Lung microvascular endothelial cell (primary cell): Measurements from ENCODE around the gene TDRD1. TPM values are rescaled to one million over a fixed set of nuclear protein-coding genes. Genes with fewer than 3 reads are reported as not detected.

Experiments used
- DNase-seq, 2 donors: peaks; one replicate each; pipeline versions ENCODE4 v3.0.0 to v3.0.0-alpha.2; 2010; ENCODE audit warnings: low read depth in 2 of 2
- total RNA-seq: library from RNA; depleted of rRNA; stranded (reverse); fragments of >200 nt; gene quantifications from 2 replicates; pipeline ENCODE4 v1.2.1, GENCODE V29; 2014

Gene TDRD1
- total RNA-seq, 1 donor from 2014 or later, result not detected

- no peak for DNase-seq
Measured at GRCh38 chr10:114234132-114234531, 55.0 kb downstream of the TDRD1 start.

DNA sequence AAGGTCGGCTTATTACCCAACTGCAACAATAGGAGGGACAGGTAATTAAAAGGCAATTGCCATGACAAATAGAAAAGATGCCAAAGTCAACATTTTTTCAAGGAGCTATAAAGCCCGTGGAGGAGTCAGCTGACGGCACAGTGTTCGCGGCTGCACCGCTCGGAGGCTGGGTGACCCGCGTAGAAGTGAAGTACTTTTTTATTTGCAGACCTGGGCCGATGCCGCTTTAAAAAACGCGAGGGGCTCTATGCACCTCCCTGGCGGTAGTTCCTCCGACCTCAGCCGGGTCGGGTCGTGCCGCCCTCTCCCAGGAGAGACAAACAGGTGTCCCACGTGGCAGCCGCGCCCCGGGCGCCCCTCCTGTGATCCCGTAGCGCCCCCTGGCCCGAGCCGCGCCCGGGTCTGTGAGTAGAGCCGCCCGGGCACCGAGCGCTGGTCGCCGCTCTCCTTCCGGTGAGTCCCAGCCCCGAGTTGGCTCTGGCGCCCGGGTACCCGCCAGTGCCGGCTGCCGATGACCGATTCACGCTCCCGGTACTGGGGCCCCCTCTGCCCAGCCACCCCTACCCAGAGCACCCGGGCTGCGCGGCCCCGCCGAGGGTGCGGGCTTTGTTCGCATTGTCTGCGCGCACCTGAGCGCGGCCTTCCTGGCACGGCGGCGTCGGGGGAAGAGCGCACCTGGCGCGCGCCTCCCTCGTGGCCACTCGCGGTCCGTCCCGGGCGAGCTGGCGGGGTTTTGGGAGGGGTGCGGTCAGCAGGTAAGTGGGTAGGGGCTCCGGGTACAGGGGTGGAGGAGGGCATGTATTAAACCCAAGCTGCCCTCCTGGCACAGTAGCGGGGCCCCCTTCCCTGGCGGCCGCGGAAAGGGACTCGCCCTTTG lies 60.2 kb downstream of the TDRD1 start, which contains the start of gene VWA2:
VWA2 (plus strand) TSS at position 138 of the 877 bp plus-strand sequence. CDS start 9,460 bp downstream, outside the sequence.
- DNase-seq, result peak in 1 of 2 donors; percentile 5

- no peak for DNase-seq
Measured at GRCh38 chr10:114239994-114240345, 60.8 kb downstream of the TDRD1 start.

DNA sequence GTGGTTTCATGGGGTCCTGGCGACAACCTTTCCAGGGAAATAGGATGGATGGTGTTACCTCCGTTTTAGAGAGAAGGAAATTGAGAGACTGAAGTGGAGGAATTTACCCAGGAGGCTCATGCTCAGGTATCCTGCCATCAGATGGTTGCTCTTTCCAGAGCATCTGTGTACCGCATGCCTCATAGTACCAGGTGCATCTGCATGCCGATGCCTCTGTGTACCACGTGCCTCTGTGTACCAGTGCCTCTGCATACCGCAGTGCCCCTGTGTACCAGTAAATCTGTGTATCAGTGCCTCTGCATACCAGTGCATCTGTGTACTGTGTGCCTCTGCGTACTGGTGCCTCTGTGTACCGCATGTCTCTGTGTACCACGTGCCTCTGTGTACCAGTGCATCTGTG lies 63.1 kb downstream of the TDRD1 start:
- no peak for DNase-seq

GRCh38 chr10:114243661-114244060 lies 64.5 kb downstream of the TDRD1 start:
- peak in 1 of 2 donors; percentile 56 for DNase-seq

- no peak for DNase-seq
Measured at GRCh38 chr10:114244126-114244525, 65.0 kb downstream of the TDRD1 start.

DNA sequence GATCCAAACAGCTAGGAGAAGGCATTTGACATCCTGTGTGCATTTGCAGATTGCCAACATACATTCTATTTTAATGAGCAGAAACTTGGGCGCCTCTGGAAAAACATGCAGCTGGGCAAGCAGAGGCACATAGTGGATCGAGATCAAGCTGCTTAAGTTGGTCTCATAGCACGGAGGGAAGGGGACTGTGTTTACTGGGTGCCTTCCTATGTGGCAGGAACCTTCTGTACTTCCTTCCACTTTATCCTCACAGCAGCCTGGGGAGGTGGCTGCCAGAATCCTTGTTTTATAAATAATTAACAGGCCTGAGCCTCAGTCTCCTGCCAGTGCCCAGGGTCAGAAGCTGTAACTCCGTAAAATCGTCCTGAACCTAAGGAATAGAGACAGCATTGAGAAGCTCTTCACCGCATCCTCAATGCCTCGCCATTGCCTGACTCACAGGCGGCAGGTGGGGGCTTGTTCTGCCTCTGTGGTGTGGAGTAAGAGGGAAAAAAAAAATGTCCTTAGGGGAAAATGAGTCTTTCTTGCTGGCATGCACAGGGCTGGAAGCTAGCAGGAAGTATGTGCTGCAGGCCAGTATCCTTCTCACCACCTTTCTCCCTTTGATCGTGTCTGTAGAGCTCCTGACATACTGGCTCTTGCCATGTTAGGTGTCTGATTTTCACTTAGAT lies 66.1 kb downstream of the TDRD1 start:
- DNase-seq, result no peak

DNA sequence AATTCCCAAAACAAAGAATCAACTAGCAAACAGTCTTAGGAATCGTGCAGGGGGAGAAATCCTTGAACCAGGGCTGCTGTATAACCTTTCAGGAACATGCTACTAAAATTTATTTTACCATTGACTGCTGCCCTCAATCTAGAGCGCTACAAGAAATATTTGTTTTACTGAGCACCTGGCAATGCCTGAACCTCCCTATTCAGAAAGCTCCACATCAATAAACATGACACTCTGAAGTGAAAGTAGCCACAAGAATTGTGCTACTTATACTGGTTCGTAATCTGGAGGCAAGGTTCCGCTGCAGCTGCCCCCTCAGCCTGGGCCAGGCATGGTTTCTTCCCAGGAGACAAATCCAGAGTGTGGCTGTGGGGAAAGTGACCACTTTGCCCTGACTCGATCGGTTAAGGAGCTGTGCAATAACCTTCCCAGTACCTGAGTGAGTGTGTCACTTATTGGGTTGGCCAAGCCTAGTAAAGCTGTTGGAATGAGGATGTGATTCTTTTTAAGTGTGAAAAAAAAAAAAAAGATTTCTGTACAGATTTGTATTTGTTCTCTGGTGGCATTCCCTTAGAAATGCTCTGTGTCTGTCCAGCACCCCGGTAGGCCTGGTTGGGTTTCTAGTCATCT lies 67.6 kb downstream of the TDRD1 start:
- DNase-seq, result peak in 1 of 2 donors; percentile 5

GRCh38 chr10:114250236-114250635 lies 71.1 kb downstream of the TDRD1 start:
- DNase-seq, result no peak

- no peak for DNase-seq
Measured at GRCh38 chr10:114250716-114251115, 71.6 kb downstream of the TDRD1 start.

GRCh38 chr10:114252092-114252491 lies 72.9 kb downstream of the TDRD1 start:
- no peak for DNase-seq

GRCh38 chr10:114252883-114253282 lies 73.7 kb downstream of the TDRD1 start:
- no peak for DNase-seq

DNA sequence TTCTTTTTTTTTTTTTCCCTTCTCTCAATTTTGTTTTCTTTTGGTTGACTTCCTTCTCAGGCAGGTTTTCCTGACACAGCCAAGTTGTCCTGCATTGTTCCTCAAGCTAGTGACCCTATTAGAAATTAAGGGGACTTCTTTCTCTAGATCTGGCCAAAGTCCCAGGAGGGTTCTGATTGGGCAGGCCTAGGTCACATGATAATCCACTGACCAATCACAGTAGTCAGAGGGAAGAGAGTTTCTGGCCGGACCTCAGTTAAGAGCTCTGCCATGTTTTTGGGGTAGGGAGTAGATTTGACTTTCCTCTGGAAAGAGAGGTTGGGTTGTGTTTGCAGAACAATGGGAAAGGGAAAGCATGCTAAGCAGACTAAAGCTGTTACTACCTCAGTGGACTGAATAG lies 76.1 kb downstream of the TDRD1 start:
- DNase-seq, result no peak

DNA sequence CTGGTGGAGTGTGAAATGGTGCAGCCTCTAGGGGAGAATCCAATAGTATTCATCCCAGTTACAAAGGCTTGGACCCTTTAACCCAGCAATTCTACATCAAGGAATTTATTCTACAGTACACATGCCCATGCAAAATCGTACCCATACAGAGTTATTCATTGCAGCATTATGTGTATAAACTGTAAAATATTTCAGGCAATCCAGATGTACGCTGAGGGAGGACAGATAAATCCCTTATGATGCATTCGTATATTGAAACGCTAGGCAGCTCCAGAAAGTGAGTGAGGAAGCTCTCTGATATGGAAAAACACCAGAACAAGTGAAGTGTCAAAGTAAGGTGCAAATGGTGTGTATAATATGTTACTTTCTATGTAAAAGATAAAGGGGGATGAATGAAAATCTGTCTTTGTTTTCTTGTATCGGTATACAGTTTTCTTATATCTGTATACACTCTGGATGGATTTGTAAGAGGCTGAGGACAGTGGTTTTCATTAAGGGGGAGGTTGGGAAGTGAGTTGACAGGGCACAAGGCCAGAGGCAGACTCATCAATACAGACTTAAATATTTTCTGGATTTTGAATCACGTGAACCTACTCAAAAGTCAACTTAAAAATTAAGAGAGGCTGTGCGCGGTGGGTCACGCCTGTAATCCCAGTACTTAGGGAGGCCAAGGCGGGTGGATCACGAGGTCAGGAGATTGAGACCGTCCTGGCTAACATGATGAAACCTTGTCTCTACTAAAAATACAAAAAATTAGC lies 77.0 kb downstream of the TDRD1 start:
- DNase-seq, result no peak

- DNase-seq, result no peak
Measured at GRCh38 chr10:114256822-114257221, 77.7 kb downstream of the TDRD1 start.

DNA sequence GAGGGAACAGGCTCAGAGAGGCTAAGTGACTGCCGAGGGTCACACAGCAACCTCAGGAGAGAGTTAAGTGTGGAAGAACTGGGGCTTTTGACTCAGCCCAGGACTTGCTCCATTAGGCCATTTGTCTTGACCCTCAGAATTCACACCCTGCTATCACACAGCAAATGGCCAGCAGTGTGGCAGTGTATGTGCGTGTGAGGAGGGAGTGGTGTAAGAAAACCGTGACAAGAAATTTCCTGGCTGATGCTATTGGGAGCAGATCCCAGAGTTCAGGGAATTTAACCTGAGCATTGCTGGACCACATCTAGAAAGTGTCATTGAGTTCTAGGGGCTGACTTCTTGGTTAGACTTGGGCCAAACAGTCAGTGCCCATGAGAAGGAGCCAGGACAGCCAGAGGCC lies 78.3 kb downstream of the TDRD1 start:
- no peak for DNase-seq

- no peak for DNase-seq
Measured at GRCh38 chr10:114258274-114258840, 79.2 kb downstream of the TDRD1 start.

DNA sequence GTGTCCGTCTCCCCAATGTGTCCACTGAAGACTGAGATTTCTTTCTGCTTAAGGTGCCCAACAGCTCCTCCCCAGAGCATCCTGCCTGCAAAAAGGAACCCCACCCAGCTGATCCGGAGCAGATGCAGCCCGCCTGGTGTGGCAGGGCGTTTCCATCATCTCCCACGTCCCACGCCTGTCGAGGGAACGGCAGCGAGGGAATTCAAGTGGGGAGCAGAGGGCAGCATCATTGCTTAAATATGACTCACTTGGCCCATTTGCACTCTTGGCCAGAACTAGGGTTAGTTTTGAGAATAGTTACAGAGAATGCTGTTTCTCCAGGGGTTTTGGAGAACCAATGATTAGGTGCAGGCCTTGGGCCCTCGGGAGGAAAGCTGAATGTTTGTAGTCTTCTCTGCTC lies 80.7 kb downstream of the TDRD1 start:
- no peak for DNase-seq

GRCh38 chr10:114260366-114260765 lies 81.2 kb downstream of the TDRD1 start:
- no peak for DNase-seq

GRCh38 chr10:114261076-114261475 lies 81.9 kb downstream of the TDRD1 start:
- DNase-seq, result peak in 1 of 2 donors; percentile 15

- DNase-seq, result no peak
Measured at GRCh38 chr10:114262496-114262895, 83.3 kb downstream of the TDRD1 start.
